Muscle layer of duodenum (tissue), 2 donors: Measurements from ENCODE around the gene MROH2A.

ENCODE experiments used
- H3K27ac ChIP-seq: one replicate; pipeline ENCODE4 v1.7.0; 2013; ENCODE audit warnings: mild to moderate bottlenecking, low read length
- H3K27me3 ChIP-seq: one replicate; pipeline ENCODE4 v1.7.0; 2013; ENCODE audit warnings: low read depth, mild to moderate bottlenecking, control low read depth, low read length
- H3K36me3 ChIP-seq, 2 donors: one replicate each; pipeline ENCODE4 v1.7.0; 2013; ENCODE audit warnings: low read length in 2 of 2, control low read depth in 1 of 2, mild to moderate bottlenecking in 1 of 2; ENCODE audit not compliant: insufficient read depth in 2 of 2, control insufficient read depth in 1 of 2
- H3K4me1 ChIP-seq, 2 donors: one replicate each; pipeline ENCODE4 v1.7.0; 2013; ENCODE audit warnings: low read length in 2 of 2, mild to moderate bottlenecking in 2 of 2, control low read depth in 1 of 2, moderate library complexity in 1 of 2; ENCODE audit not compliant: insufficient read depth in 2 of 2, control insufficient read depth in 1 of 2
- H3K4me3 ChIP-seq, 2 donors: one replicate each; pipeline ENCODE4 v1.7.0; 2013; ENCODE audit warnings: low read length in 2 of 2, low read depth in 1 of 2, mild to moderate bottlenecking in 1 of 2
- H3K9me3 ChIP-seq, 2 donors: one replicate each; pipeline ENCODE4 v1.7.0; 2013; ENCODE audit warnings: low read length in 2 of 2, control low read depth in 1 of 2, mild to moderate bottlenecking in 1 of 2; ENCODE audit not compliant: control insufficient read depth in 1 of 2
- donor health status: healthy.

MROH2A gene

DNA sequence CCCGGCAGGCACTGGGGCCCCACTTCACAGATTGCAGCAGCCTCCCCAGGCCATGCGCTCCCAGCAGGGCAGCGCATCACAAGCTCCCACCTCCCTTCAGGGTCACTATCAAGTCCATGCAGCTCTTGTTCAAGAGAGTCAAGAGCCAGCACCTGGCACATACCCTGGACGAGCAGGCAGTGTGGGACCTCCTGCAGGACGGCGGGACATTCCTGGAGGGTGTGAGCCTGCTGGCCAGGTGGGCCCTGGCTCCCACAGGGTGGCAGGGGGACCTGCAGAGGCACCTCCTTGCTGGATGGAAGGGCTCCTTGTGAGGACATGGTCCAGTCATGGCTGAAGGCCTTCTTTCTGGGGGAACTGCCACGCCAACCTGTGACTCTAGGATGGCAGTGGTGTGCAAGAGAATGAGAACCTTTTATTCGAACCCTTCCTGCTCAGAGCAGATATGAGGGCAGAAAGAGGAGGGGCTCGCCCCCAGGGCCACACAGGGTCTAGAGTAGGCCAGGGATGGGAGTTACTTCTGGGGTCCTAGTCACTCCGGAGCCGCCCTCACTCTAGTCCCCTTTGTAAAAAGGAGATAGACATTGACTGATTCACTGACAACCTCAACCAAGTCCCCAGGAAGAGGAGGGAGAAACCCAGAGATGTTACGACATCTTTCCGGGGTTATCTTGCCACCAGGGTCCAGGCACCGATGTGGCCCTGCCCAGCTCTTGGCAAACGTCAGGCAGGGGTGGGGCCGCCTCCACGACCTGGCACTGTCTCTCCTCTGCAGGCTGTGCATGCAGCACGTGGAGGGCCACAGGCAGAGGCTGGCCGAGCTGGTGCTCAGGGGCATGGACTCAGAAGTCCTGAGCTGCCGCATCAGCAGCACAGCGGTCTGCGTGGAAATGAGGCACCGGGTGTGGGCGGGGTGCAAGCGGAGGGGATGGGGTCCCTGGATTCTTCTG lies 44.9 kb downstream of the MROH2A start:
- Histone ChIP-seq H3K4me1 (no peaks in the 10 kb centered on the region), H3K9me3 (no peaks in the 10 kb centered on the region), H3K27ac (no peak overlapping the region), H3K4me3 (no peak overlapping the region), H3K36me3 (no peaks in the 10 kb centered on the region), H3K27me3 (no peaks in the 10 kb centered on the region)

- no peaks in the 10 kb centered on the region for H3K9me3 ChIP-seq
- H3K4me1 ChIP-seq: no peaks in the 10 kb centered on the region
- no peak overlapping the region for H3K27ac ChIP-seq
- H3K27me3 ChIP-seq: no peaks in the 10 kb centered on the region
- H3K36me3 ChIP-seq: no peaks in the 10 kb centered on the region
- H3K4me3 ChIP-seq: no peak overlapping the region
Measured at GRCh38 chr2:233823731-233824121, 45.6 kb downstream of the MROH2A start.

DNA sequence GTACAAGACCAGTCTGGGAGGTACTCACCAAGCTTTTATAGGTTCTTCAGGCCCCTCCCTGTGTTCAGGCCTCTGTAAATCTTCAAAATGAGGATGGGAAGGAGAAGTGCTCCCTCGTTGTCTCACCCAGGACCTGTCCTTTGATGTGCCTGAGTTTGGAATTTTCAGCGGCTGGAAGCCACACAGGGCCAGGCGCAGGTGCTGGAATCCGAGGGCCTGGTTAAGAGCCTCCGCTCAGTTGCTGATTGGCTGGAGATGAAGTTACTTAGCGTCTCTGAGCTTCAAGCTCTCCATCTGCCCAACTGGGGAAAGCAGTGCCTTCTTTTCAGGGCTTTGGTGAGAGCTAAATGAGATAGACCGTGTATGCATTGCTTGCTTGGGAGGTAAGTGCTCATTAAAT lies 46.2 kb downstream of the MROH2A start:
- H3K9me3 ChIP-seq: no peaks in the 10 kb centered on the region
- no peaks in the 10 kb centered on the region for H3K36me3 ChIP-seq
- no peak overlapping the region for H3K4me3 ChIP-seq
- H3K27me3 ChIP-seq: no peaks in the 10 kb centered on the region
- no peaks in the 10 kb centered on the region for H3K4me1 ChIP-seq
- H3K27ac ChIP-seq: no peak overlapping the region

DNA sequence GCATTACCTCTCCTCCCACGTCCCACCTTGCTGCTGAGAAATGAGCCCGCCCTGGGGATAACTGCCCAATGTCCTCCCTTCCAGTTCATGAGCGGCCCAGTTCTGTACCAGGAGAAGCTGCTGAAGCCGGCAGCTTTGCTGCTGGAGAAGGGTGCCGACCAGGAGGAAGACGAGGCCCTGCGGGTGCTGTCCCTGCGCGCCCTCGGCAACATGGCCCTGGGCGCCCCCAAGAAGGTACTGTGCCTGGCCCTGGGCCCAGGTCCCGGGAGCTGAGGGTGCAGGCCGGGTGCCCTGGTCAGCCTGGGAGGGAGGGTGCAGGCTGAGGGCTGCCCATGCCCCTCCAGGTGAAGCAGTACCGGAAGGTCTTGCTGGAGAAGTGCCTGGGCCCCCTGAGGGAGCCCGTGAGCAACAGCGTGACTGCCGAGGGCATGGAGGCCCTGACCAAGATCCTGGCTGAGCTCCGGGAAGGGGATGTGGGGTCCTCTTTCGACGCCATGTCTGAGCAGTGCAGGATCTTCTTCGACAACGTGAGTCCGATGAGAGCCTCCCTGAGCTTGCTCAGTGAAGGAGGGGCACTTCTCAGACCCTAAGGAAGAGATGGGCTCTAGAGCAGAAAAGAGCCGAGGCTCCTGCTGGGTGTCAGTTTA lies 50.5 kb downstream of the MROH2A start:
- peaks cover 0 to 6% of the 10 kb centered on the region in 2 donors for H3K4me1 ChIP-seq
- no peaks in the 10 kb centered on the region for H3K36me3 ChIP-seq
- H3K27me3 ChIP-seq: no peaks in the 10 kb centered on the region
- H3K4me3 ChIP-seq: no peak overlapping the region
- no peaks in the 10 kb centered on the region for H3K9me3 ChIP-seq
- no peak overlapping the region for H3K27ac ChIP-seq

GRCh38 chr2:233829193-233830110 lies 51.3 kb downstream of the MROH2A start:
- no peaks in the 10 kb centered on the region for H3K9me3 ChIP-seq
- H3K27me3 ChIP-seq: no peaks in the 10 kb centered on the region
- no peaks in the 10 kb centered on the region for H3K36me3 ChIP-seq
- H3K4me3 ChIP-seq: no peak overlapping the region
- H3K27ac ChIP-seq: no peak overlapping the region
- H3K4me1 ChIP-seq: peaks cover 0 to 6% of the 10 kb centered on the region in 2 donors

DNA sequence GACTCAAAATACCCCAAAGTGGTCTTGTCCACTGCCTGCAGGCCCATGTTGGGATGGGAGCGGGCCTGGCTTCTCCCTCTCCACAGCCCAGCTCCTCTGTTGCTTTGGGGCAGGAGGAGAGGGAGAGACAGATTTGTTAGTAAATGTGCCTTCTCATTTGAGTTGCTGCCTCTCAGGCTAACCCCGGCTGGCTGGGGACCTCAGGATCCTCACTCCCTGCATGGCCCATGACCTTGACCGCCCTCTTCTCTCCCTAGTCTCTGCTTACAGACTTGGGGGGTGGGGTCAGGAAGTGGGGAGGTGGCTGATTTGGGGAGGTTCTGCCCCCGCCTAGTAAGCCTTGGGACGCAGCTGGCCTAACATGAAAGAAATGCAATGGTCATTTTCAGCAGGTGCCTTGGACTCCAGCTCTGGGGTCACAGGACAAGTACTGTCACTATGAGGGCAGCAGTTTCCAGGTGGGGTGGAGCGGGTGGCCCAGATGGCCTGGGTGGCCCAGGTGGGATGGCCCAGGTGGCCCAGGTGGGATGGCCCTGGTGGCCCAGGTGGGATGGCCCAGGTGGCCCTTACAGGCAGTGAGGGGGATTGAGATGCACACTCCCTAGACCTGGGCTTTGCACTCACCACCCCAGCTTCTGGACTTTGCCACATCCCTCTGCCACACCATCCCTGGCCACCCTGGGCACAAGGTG lies 52.1 kb downstream of the MROH2A start:
- Histone ChIP-seq H3K36me3 (no peaks in the 10 kb centered on the region), H3K27ac (no peak overlapping the region), H3K4me1 (peaks cover 0 to 6% of the 10 kb centered on the region in 2 donors), H3K4me3 (no peak overlapping the region), H3K27me3 (no peaks in the 10 kb centered on the region), H3K9me3 (no peaks in the 10 kb centered on the region)

DNA sequence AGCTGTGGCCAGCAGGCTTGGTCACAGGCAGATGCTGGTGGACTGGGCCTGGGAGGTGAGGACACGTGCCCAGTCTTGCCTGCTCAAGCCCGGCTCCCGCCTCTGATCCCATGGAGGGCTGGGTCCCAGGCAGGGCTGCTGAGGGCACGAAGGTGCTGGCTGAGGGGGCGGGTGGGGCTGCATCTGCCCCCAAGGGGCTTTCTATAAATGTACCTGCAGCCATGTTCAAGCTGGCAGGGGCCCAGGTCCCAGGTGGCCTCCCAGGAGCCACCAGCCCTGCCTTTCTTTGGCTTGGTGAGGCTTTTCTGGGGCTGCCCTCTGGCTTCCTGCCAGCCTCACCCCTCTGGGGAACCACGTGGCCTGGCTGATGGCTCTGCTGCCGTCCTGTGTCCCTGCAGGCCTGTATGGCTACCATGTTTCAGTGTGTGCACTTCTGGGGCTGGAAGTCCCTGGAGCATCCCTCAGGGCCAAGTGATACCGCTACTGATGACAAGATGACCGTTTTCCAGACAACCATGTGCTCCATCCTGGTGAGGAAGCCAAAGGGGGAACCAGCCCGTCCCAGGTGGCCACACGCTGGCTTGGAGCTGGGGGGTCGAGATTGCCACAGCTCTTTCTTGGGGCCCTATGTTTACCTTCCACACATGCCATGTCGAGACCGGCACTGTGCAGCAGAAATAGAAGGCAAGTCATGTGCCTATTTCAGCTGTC lies 53.0 kb downstream of the MROH2A start:
- H3K27me3 ChIP-seq: no peaks in the 10 kb centered on the region
- no peak overlapping the region for H3K27ac ChIP-seq
- H3K9me3 ChIP-seq: no peaks in the 10 kb centered on the region
- no peaks in the 10 kb centered on the region for H3K36me3 ChIP-seq
- no peak overlapping the region for H3K4me3 ChIP-seq
- H3K4me1 ChIP-seq: peaks cover 0 to 6% of the 10 kb centered on the region in 2 donors

DNA sequence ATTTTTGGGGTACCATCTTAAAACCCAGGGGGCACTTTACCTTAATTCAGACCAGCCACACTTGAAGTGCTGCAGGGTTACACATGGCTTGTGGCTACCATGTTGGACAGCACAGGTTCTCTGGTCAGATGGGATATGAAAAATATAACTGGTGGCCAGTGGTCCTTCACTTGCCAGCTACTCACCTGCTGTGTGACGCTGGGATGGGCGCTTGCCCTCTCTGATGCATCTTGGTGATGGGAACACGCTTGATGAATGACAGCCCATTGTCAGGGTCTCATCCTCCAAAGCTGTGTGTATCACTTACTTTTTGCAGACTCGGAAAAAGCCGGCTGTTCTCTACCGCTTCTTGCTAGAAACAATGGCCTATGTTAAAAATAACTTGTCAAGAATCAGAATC lies 53.7 kb downstream of the MROH2A start:
- H3K36me3 ChIP-seq: no peaks in the 10 kb centered on the region
- peaks cover 0 to 6% of the 10 kb centered on the region in 2 donors for H3K4me1 ChIP-seq
- no peaks in the 10 kb centered on the region for H3K9me3 ChIP-seq
- no peak overlapping the region for H3K27ac ChIP-seq
- no peaks in the 10 kb centered on the region for H3K27me3 ChIP-seq
- no peak overlapping the region for H3K4me3 ChIP-seq

DNA sequence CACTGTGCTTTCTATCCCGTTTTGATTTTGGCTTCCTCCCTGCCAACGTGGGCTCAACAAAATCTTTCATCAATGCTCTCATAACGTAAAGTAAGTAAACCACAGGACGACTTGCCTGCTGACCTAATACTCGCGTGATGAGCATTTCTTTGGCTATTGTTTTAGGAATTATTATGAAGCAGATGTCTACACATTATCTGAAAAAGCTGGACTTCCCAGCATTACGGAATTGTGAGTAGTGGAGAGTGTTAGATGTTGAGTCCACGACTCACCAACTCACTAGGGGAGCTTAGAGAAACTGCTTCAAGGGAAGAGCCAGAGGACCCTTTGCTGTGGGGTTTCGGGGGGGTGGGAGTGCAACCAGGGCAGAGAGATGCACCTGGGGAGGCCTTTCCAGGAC lies 54.3 kb downstream of the MROH2A start:
- Histone ChIP-seq H3K4me1 (peaks cover 0 to 6% of the 10 kb centered on the region in 2 donors), H3K36me3 (no peaks in the 10 kb centered on the region), H3K9me3 (no peaks in the 10 kb centered on the region), H3K27ac (no peak overlapping the region), H3K4me3 (no peak overlapping the region), H3K27me3 (no peaks in the 10 kb centered on the region)

DNA sequence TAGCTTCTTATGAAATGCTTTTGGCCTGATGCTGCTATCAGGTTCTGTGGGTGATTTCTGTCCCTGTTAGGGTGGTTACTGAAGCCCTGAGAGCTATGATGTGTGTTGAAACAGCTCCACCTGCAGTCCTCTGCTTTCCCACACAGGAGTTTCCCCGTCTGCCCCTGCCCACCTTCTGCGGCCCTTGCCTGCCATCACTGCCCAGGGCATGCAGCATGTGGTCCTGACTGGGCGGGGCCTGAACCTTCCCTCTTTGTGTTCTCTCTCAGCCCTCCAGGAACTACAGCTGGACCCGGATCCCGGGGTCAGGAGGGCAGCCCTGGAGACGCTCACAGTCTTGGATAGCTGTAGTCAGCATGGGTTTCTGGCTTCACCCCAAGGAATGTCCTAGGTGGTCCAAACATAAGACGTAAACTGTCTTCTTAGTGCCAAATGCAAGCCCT lies 54.8 kb downstream of the MROH2A start:
- Histone ChIP-seq H3K27me3 (no peaks in the 10 kb centered on the region), H3K4me3 (no peak overlapping the region), H3K9me3 (no peaks in the 10 kb centered on the region), H3K36me3 (no peaks in the 10 kb centered on the region), H3K4me1 (peaks cover 0 to 6% of the 10 kb centered on the region in 2 donors), H3K27ac (no peak overlapping the region)
